Gastrocnemius medialis (tissue), 4 donors: ENCODE measurements around the gene ATIC. TPM values are rescaled to one million over a fixed set of nuclear protein-coding genes. Genes with fewer than 3 reads are reported as not detected.

ENCODE experiments used
- ATAC-seq, 2 donors: fragments of 150-250 bp; one replicate each; pipeline ENCODE4 v1.9.1; 2016
- DNase-seq, 2 donors: peaks; one replicate each; pipeline ENCODE4 v3.0.0-alpha.2; 2019
- H3K27ac ChIP-seq, 4 donors: fragments of 200-600 bp; sonication (generic); 1 replicate in 1 of 4; 2 replicates in 3 of 4; pipeline ENCODE4 v1.5.1; 2016 to 2018; ENCODE audit warnings: mild to moderate bottlenecking in 2 of 4, moderate library complexity in 1 of 4
- H3K27me3 ChIP-seq, 3 donors: fragments of 200-600 bp; sonication (generic) in 2 of 3; 1 replicate in 1 of 3; 2 replicates in 2 of 3; pipeline versions ENCODE4 v1.5.1 to v1.6.0; 2016 to 2019; ENCODE audit warnings: mild to moderate bottlenecking in 1 of 3, moderate library complexity in 1 of 3
- H3K36me3 ChIP-seq, 2 donors: fragments of 200-600 bp; sonication (generic) in 1 of 2; one replicate each; pipeline ENCODE4 v1.5.1; 2017 to 2018
- H3K4me1 ChIP-seq, 2 donors: fragments of 200-600 bp; sonication (generic) in 1 of 2; one replicate each; pipeline ENCODE4 v1.5.1; 2016 to 2017; ENCODE audit warnings: mild to moderate bottlenecking in 2 of 2
- H3K4me3 ChIP-seq, 4 donors: fragments of 200-600 bp; sonication (generic) in 3 of 4; 1 replicate in 1 of 4; 2 replicates in 3 of 4; pipeline ENCODE4 v1.5.1; 2016 to 2019; ENCODE audit warnings: mild to moderate bottlenecking in 2 of 4
- H3K9me3 ChIP-seq, 3 donors: fragments of 200-600 bp; sonication (generic) in 2 of 3; 1 replicate in 1 of 3; 2 replicates in 2 of 3; pipeline ENCODE4 v1.5.1; 2016 to 2019
- CTCF ChIP-seq, 5 experiments: fragments of 450-650 bp in 3 of 5; fragments of 200-600 bp in 2 of 5; sonication (generic) in 2 of 5; IDR thresholded peaks in 4 of 5; conservative IDR thresholded peaks in 1 of 5; 1 replicate in 4 of 5; 2 replicates in 1 of 5; pipeline ENCODE4 v1.5.1; 2016 to 2019; ENCODE audit warnings: antibody characterized with exemption in 5 of 5, mild to moderate bottlenecking in 3 of 5, moderate library complexity in 3 of 5
- POLR2A ChIP-seq, 2 donors: fragments of 450-650 bp; IDR thresholded peaks; one replicate each; pipeline ENCODE4 v1.6.1; 2017; ENCODE audit warnings: antibody characterized with exemption in 2 of 2, mild to moderate bottlenecking in 2 of 2, moderate library complexity in 2 of 2
- in situ Hi-C, 4 donors: fragments of 200-750 bp; cut with MboI; loops; one replicate each; pipeline versions ENCODE4 v1.15.0 to v1.8.0; 2017; ENCODE audit warnings: low sequenced_read_pairs in 4 of 4
- intact Hi-C: fragments of 100-400 bp; cut with DNase I; formaldehyde crosslinking; loops from one replicate; pipeline ENCODE4 v1.15.1; 2023; ENCODE audit warnings: low total_unique reads
- total RNA-seq, 4 donors: library from RNA; depleted of rRNA; stranded (reverse); fragments of >200 nt; gene quantifications; one replicate each; pipeline versions ENCODE4 v1.1.0 to v1.2.3, GENCODE V29; 2016

ATIC gene
- 10 to 100 TPM; 16.9 to 46.9 (median 41.8) TPM for total RNA-seq

- TF ChIP-seq CTCF (IDR thresholded peaks at IDR 0.05 in 4 of 5, conservative IDR thresholded peaks at IDR 0.05 in 1 of 5) = peak in 3 of 5 experiments; percentile 14 to 37 (median 17)
- TF ChIP-seq POLR2A (IDR thresholded peaks at IDR 0.05) = peak; percentile 37 to 39
- intact Hi-C loops (loop anchor here (10.0 kb wide), 1 partner anchor 507 kb away; the partner anchor contains the start of gene BARD1), in situ Hi-C loops (no loop called here)
- DNase-seq (peak; percentile 90 to 91), ATAC-seq (peak; percentile 94 to 97)
- H3K4me1 ChIP-seq = peaks cover 6 to 10% of the 10 kb centered on the region in 2 donors
- peak within 1 kb of the TSS; percentile 70 to 86 (median 82) for H3K27ac ChIP-seq
- peaks cover 0 to 6% of the 10 kb centered on the region in 2 donors for H3K36me3 ChIP-seq
- H3K4me3 ChIP-seq = peak within 1 kb of the TSS; percentile 59 to 81 (median 70)
- H3K27me3 ChIP-seq = no peaks in the 10 kb centered on the region
- H3K9me3 ChIP-seq = no peaks in the 10 kb centered on the region
These were observed at the start of gene ATIC for GRCh38 chr2:215311625-215312396. TSS of gene ATIC (plus strand) at chr2:215312059. CDS start at chr2:215312143, 84 bp downstream.

- no peak for ATAC-seq
- in situ Hi-C loops = no loop called here
These were observed 49.6 kb upstream of the ATIC start for GRCh38 chr2:215262303-215262702.

GRCh38 chr2:215262741-215263362 is 49.0 kb upstream of the ATIC start:
- ATAC-seq = no peak
- H3K36me3 ChIP-seq = no peaks in the 10 kb centered on the region
- no peaks in the 10 kb centered on the region for H3K9me3 ChIP-seq
- intact Hi-C loops (no loop called here), in situ Hi-C loops (no loop called here)
- TF ChIP-seq POLR2A (IDR thresholded peaks at IDR 0.05) (no peak), CTCF (IDR thresholded peaks at IDR 0.05 in 4 of 5, conservative IDR thresholded peaks at IDR 0.05 in 1 of 5) (no peak)
- no peaks in the 10 kb centered on the region for H3K4me1 ChIP-seq
- H3K27me3 ChIP-seq = no peaks in the 10 kb centered on the region
- no peak for DNase-seq
- no peak overlapping the region for H3K27ac ChIP-seq
- no peak overlapping the region for H3K4me3 ChIP-seq

More at GRCh38 chr2:215262303-215262702, 49.6 kb upstream of the ATIC start:
- no peak for TF ChIP-seq CTCF (IDR thresholded peaks at IDR 0.05 in 4 of 5, conservative IDR thresholded peaks at IDR 0.05 in 1 of 5)
- no peak for TF ChIP-seq POLR2A (IDR thresholded peaks at IDR 0.05)
- Histone ChIP-seq H3K9me3 (no peaks in the 10 kb centered on the region), H3K36me3 (no peaks in the 10 kb centered on the region), H3K4me3 (no peak overlapping the region), H3K4me1 (no peaks in the 10 kb centered on the region), H3K27ac (no peak overlapping the region), H3K27me3 (no peaks in the 10 kb centered on the region)
- DNase-seq = no peak
- intact Hi-C loops = no loop called here

- no peaks in the 10 kb centered on the region for H3K9me3 ChIP-seq
- DNase-seq (no peak), ATAC-seq (no peak)
- no peaks in the 10 kb centered on the region for H3K36me3 ChIP-seq
- no peaks in the 10 kb centered on the region for H3K27me3 ChIP-seq
- in situ Hi-C loops = no loop called here
- no peak overlapping the region for H3K4me3 ChIP-seq
- intact Hi-C loops = no loop called here
- no peak overlapping the region for H3K27ac ChIP-seq
- H3K4me1 ChIP-seq = no peaks in the 10 kb centered on the region
- TF ChIP-seq CTCF (IDR thresholded peaks at IDR 0.05 in 4 of 5, conservative IDR thresholded peaks at IDR 0.05 in 1 of 5) = no peak
- no peak for TF ChIP-seq POLR2A (IDR thresholded peaks at IDR 0.05)
These were observed 47.5 kb upstream of the ATIC start for GRCh38 chr2:215264374-215264773.
